ENCODE results near the gene HSPA4L.

The HSPA4L gene

DNA sequence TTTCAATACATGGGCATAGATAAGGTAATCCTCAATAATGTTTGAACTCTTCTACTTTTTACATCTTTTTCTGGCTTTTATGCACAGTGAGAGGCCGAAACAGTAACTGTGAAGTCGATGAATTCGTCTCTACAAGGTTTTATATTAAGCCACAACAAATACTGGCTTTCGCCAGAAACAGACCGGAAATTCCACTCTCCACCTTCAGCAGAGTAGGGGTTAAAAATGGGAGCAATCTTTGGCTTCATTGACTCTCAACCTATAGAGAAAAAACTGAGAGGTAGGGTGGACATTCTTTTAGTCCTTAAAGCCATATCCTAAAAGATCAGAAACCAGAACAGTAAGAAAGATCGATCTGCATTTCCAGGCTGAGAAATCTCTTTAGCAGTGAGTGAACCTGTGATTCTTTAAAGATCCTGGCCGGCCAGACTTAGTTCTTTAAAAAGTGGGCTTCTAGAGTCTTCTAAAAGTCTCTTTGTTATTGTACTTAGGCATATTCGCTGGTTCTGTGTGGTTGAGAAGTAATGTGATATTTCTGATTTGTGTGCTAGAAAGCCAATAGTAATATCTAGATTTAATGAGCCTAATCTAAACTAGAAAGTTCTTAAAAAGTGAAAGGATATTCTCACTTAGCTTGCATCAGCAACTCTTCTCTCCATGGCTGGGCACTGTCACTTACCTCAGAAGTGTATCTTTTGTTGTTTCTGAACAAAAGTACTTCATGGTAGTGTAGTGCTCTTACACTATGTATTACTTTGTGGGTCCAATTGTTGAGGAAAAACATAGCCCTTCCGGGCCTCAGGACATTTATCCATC lies 2.0 kb downstream of the HSPA4L start:
- no peak for DNase-seq (ENCODE audit: low spot score)

DNA sequence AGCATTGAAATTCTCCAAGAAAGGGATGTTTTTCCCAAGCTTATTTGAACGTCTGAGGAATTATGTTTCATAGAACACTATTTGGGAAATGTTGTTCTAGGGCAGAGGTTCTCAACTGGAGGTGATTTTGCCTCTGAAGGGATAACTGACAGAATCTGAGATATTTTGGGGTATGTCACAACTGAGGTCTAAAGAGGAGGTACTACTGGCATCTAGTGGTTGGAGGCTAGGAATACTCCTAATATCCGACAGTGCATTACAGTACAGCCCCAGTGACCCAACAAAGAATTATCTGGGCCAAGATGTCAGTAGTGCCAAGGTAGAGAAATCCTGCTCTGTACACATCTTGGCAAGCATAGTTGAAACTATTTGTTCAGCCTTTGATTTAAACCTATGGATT lies 6.4 kb downstream of the HSPA4L start:
- DNase-seq (ENCODE audit: low spot score): no peak

DNA sequence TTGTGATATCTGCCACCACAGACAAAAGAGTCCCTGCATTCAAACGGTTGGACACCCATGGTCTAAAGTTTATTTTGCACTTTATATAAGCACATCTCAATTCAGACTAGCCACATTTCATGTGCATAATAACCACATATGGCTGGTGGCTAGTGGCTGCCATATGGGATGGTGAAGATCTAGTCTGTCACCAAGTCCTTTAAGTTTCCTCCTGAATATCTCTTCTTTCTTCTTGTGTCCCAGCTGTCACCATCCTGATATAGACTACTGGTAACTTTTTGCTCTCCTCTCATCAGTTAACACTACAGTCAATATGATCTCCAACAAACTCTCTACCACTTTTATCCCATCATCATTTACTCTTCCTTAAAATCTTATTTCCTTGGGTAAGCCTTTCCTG lies 9.3 kb downstream of the HSPA4L start:
- no peak for DNase-seq (ENCODE audit: low spot score)

DNA sequence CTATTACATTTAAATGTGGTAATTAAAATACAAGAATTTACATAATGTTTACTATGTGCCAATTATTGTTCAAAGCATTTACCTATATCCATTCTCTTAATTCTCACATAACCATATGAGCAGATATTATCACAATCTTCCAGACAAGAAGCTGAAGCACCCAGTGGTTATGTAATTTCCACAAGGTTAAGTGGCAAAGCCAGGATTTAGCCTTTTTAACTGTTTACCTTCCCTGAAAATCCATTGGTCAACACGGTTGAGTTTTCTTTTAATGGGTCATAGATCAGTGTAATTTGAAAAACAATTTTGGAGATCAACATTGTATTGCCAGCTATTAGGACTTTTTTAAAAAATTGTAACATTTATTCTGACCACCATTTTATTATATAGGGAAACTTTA lies 11.4 kb downstream of the HSPA4L start:
- DNase-seq (ENCODE audit: low spot score): no peak

DNA sequence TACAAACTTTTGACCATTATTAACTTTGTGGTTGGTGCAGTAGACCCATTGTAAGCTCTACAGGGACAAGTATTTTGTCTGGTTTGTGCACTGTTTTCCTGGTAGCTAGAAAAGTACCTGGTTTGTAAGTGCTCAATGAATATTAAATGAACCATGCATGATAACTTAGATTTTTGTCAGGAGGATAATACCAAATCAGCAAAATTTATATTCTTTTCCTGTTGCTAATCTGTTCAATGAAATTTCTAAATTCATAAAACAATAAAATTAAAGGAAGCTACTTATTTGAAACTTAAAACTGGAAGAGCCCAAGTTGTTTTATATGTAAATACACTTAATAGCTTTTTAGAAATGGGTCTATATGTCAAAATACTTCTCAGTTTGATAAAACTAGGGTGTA lies 17.6 kb downstream of the HSPA4L start:
- no peak for DNase-seq (ENCODE audit: low spot score)

DNA sequence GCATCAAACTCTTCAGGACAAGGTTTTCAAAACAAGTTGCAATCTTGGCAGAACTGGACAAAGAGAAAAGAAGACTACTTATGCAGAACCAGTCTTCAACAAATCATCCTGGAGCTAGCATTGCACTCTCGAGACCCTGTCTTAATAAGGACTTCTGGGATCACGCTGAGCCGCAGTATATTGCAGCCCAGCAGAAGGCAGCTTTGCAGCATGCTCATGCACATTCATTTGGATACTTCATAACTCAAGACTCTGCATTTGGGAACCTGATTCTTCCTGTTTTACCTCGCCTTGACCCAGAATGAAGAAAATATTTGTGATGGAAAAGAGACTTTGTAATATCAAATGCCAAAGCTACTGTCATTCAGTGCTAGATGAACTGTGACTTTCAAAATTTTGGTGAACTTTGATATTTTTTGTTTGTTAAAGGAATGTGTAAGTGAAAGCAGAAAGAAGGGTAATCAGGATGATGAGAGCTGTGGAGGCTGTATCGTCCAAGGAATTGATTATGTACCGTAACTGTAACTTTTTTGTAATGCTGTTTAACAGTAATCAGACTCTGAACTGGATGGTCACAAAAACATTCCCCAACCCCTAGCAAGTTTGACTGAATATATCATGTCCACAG lies 27.2 kb downstream of the HSPA4L start:
- no peak for DNase-seq (ENCODE audit: low spot score)

DNA sequence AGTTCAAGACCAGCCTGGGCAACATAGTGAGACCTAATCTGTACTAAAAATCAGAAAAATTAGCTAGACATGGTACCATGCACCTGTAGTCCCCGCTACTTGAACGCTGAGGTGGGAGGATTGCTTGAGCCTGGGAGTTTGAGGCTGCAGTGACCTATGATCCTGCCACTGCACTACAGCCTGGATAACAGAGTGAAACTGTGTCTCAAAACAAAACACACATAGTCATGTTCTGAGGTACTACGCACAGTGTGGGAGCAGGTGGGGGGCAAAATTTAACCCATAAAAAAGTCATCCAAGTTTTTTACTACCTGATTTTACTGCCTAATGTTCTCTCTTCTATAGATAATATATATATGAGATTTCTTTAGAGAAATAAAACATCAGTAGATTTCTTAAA lies 28.4 kb downstream of the HSPA4L start:
- no peak for DNase-seq (ENCODE audit: low spot score)

DNA sequence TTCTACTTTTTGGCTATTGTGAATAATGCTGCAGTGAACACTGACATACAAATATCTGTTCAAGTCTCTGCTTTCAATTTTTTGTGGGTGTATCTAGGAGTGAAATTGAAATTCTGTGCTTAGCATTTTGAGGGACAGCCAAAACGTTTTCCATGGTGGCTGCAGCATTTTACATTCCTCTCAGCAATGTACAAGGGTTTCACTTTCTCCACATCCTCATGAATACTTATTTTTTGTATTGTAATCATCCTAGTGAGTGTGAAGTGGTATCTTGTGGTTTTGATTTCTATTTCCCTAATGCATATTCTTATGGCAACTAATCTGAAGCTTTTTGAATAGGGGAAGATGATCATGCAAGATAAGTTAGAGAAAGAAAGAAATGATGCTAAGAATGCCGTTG lies 40.3 kb downstream of the HSPA4L start:
- DNase-seq (ENCODE audit: low spot score): no peak

DNA sequence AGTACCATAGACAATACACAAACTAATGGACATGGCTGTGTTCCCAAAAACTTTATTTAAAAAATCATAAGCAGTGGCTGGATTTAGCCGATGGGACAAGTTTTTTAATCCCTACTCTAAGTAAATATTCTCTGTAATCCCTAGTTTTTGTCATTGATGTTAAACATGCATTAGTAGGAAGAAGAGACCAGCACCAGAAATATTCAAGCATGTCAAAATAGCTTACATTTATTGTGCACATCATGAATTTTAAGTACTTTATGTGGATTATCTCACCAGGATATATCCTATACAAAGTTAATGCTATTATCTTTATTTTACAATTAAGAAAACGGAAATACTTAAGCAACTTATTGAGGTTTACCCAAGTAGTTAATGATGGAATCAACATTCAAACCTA lies 46.0 kb downstream of the HSPA4L start:
- no peak for DNase-seq (ENCODE audit: low spot score)

DNA sequence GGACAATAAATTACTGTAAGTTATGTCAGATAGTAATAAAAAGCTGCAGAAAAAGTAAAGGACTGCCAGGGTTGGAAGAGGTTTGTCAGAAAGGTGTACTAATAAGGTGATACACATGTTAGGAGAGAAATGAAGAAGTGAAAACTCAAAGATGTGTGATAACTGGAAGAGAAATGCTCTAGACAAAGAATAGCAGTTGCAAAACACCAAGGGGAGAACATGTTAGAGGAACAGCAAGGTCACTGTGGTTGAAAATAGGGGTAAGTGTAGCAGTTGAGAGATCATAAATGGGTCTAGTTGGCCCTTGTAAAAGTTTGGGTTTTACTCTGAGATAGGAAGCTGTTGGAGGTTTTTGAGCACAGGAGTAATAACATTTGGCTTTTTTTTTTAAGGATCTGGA lies 46.9 kb downstream of the HSPA4L start:
- DNase-seq (ENCODE audit: low spot score): no peak

DNA sequence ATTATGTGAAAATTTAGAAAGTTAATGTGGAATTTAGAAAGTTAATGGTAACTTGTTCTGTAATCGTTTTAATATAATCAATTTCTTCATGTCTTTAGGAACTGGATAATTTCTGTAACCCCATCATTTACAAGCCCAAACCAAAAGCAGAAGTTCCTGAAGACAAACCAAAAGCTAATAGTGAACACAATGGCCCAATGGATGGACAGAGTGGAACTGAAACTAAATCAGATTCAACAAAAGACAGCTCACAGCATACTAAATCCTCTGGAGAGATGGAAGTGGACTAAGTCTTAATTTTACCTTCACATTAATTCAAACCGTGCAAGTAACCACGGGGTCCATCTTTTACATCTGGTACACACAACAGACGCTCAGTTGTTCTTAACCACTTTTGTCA lies 50.5 kb downstream of the HSPA4L start:
- no peak for DNase-seq (ENCODE audit: low spot score)

DNA sequence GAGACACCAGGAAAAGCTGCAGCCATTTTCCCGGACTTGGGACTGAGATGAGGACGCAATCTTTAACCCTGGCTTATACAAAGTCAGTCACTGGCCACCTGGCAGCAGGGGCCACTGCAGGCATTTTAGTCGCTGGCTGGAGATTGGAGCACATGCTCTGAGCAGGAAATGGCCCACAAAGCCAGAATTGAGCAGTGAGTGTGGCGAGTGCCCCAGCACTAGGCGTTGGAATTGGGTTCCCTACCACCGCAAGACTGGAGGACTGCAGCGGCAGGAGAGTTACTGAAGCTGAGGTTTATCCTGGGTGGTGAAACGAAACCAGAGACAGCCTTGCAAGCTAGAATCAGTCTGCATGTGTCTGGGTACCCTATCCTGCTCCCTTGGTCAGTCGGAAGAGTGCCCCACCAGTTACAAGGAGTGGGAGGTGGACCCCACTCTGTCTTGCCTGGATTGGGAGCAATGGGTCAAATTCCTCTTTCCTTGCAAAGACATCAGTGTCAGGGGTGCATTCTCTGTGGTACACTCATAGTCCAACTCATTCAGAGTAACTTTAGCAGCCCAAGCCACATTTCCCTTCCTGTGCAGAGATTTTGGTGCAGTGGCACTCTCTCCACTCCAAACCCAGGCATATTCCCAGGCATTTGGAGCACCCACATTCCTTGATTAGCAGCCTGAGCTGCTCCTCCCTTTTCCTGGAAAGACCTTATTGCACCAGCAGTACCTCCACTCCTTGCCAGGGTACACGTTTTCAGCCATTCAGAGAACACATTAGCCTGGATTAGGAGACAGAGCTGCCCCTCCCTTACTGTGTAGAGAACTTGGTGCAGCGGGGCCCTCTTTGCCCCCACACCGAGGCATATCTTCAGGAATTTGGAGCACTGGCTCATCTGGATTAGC lies 61.8 kb downstream of the HSPA4L start:
- no peak for DNase-seq (ENCODE audit: low spot score)

DNA sequence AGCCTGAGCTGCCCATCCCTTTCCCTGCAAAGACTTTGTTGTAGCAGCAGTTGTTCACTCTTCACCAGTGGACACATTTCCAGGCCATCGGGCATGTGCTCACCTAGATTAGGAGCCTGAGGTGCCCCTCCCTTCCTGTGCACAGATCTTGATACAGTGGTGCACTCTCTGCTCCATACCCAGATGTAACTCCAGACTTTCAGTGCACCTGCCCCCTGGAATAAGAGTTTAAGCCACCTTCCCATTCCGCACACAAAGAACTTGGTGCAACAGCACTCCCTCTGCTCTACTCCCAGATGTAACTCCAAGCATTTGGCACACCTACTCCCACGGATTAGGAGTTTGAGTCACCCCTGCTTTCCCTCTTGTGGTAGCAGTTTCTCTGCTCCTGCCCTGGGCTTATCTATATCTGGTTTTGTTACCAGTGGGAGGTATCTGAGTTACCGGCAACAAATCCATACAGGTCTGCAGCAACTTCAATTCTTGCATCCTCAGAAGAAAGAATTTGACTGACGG lies 62.5 kb downstream of the HSPA4L start:
- no peak for DNase-seq (ENCODE audit: low spot score)

DNA sequence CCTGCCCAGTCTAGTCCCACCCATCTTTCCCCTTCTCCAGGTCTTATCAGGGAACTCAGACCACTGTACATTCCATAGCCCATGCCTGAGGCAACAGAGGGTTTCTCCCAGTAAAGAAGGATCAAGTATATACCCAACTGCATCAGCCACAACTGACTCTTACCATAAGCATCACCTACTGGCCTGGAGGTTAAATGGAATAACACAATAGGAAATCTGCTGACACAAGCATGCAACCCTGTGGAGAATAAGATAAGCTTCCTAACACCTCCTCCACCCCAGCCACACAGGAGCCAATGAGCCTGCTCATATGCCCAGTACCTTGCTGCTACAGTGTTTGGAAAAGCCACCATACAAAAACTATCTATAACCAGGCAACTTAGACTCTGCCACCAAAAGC lies 63.9 kb downstream of the HSPA4L start:
- DNase-seq (ENCODE audit: low spot score): no peak

DNA sequence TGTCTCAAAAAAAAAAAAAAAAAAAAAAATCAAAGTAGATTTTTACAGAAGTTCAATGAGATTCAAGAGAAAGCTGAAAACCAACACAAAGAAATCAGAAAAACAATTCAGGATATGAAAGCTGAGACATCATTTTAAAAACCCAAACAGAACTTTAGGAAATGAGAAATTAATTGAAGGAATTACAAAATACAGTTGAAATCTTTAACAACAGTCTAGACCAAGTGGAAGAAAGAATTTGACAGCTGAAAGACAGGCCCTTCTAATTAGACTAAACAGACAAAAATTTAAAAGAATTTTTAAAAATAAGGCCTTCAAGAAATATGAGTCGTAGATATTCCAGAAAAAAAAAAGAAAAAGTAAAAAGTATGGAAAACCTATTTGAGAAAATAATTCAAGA lies 64.6 kb downstream of the HSPA4L start:
- DNase-seq (ENCODE audit: low spot score): no peak

DNA sequence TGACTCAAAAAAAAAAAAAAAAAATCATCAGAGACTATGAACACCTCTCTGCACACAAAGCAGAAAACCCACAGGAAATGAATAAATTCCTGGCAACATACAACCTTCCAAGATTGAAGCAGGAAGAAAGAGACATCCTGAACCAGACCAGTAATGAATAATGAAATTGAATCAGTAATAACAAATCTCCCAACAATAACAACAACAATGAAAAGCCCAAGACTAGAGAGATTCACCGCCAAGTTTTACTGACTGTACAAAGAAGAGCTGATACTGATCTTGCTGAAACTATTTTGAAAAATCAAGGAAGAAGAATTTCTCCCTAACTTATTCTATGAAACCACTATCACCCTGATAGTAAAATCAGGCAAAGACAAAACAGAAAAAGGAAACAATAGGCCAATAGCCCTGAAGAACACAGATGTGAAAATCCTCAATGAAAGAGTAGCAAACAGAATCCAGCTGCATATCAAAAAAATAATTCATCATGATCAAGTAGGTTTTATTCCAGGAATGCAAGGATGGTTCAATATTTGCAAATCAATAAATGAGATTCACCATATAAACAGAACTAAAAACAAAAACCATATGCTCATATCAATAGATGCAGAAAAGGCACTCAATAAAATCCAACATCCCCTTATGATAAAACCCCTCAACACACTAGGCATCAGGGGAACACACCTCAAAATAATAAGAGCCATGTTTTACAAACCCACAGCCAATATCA lies 67.5 kb downstream of the HSPA4L start:
- no peak for DNase-seq (ENCODE audit: low spot score)

DNA sequence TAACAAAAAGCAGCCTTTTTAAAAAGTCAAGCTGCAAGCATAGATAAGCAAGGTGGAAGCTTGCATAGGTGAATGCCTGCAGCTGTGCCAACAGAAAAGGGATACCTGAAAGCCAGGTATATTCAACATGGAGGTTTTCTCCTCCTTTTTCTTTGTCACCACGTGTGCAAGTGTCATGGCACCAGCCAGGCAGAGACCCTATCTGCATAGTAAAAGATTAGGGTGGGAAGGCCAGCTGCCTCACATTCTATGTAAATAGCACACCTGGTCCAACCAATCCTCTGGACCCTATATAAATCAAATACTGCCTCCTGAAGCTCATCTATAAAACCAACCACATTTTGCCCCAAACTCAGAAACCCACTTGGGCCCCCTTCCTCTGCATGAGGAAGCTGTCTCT lies 70.5 kb downstream of the HSPA4L start:
- no peak for DNase-seq (ENCODE audit: low spot score)

DNA sequence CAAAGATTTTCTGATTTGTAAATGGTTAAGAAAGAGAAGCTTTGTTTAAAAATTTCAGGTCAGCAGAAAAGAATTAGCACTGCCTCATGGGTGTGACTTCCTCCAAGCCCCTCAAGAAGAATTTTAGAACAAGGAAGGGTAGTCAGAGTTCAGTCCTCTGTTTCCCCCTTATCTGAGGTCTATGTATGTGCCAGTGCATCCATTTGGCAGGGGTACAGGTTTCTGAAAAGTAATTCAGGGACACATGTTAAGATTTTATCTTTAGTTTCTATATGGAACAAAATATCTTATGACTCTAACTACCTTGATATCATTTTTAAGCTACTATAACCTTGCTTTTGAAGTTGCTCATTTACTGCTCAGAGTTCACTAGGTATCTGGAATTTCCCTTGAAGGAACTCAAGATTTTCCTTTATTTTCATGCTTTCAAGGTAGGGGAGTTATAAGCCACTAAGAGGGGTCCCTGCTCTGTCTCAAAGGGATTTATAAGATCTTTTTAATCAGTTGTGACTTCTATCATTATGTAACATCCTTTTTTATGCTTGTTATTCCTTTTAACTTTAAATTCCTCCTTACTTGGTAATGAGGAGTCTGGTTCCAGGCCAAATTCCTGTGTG lies 74.2 kb downstream of the HSPA4L start:
- DNase-seq (ENCODE audit: low spot score): no peak

DNA sequence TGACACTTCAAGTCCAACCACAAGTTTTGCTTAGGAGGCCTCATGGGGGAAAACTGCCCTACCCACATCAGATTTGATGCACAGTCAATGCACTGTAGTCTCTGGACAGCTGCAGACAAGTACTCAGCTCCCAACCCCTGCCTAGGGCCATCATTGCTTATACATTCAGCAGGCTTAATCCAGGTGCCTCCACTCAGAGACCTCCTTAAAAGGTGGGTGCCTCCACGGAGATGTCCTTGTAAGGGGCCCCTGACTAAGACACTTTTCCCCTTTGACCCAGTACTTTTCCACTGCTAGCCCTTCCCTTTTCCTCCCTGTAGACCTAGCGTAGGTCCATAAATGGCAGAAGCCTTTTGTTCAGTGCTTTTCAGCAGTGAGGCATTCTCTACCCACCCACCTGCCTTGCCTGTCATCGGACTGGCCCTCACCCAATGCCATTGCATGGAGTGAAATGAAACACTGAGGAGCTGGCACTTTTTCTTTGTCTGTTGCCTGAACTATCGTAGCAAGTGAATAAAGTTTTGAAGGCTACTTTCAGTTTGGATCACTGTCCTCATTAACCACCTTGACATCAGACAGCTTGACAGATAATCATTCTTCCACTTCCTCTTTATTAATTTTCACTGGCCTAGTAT lies 74.8 kb downstream of the HSPA4L start:
- DNase-seq (ENCODE audit: low spot score): peak; percentile 42

DNA sequence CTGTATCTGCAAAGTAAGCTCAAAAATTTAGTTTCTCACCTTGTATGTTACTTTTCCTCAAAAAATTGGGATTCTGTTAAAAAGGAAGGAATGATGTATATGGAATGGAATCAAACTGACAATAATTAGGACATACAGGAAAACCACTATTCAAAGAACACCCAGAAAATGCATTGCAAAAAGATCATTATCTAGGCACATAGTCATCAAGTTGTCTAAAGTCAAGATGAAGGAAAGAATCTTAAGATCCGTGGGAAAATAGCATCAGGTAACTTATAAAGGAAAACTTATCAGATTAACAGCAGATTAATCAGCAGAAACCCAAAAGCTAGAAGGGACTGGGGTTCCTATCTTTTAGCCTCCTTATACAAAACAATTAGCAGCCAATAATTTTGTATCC lies 75.5 kb downstream of the HSPA4L start:
- DNase-seq (ENCODE audit: low spot score): no peak

DNA sequence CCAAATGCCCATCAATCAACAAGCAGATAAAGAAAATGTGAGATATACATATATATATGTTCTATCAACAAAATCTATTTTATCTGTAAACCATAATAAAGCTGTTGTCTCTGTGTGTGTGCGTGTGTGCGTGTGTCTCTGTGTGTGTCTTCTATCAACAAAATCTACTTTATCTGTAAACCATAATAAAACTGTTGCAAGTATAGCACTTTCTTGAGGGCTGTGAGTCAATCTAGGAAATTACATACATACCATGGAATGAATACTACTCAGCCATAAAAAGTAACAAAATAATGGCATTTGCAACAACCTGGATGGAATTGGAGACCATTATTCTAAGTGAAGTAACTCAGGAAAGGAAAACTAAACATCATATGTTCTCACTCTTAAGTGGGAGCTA lies 86.1 kb downstream of the HSPA4L start:
- no peak for DNase-seq (ENCODE audit: low spot score)

All from LoVo (cell line).